Tibial nerve (tissue), 4 donors: ENCODE results near the gene RNF220. TPM values are rescaled to one million over a fixed set of nuclear protein-coding genes. Genes with fewer than 3 reads are reported as not detected.

ENCODE experiments used
- DNase-seq, 2 donors: peaks; one replicate each; pipeline ENCODE4 v3.0.0-alpha.2; 2019; ENCODE audit warnings: low spot score in 2 of 2
- H3K27ac ChIP-seq, 4 donors: fragments of 200-600 bp; sonication (generic) in 3 of 4; one replicate each; pipeline ENCODE4 v1.5.1; 2017 to 2019; ENCODE audit warnings: mild to moderate bottlenecking in 1 of 4
- H3K27me3 ChIP-seq, 2 donors: fragments of 200-600 bp; sonication (generic) in 1 of 2; one replicate each; pipeline versions ENCODE4 v1.5.1 to v1.6.0; 2017 to 2019
- H3K36me3 ChIP-seq, 3 donors: fragments of 200-600 bp; sonication (generic); one replicate each; pipeline ENCODE4 v1.5.1; 2018 to 2019
- H3K4me1 ChIP-seq, 4 donors: fragments of 200-600 bp; sonication (generic) in 3 of 4; one replicate each; pipeline ENCODE4 v1.5.1; 2017 to 2019
- H3K4me3 ChIP-seq, 4 donors: fragments of 200-600 bp; sonication (generic) in 3 of 4; one replicate each; pipeline ENCODE4 v1.5.1; 2017 to 2019; ENCODE audit warnings: mild to moderate bottlenecking in 1 of 4, moderate library complexity in 1 of 4
- H3K9me3 ChIP-seq, 4 donors: fragments of 200-600 bp; sonication (generic) in 3 of 4; one replicate each; pipeline ENCODE4 v1.5.1; 2017 to 2019
- EP300 ChIP-seq, 2 donors: sonication (generic); formaldehyde crosslinking; IDR thresholded peaks; one replicate each; pipeline ENCODE4 v1.6.1; 2017; ENCODE audit warnings: antibody characterized with exemption in 2 of 2, mild to moderate bottlenecking in 1 of 2
- POLR2A ChIP-seq, 2 donors: fragments of 450-650 bp; IDR thresholded peaks; one replicate each; pipeline ENCODE4 v1.6.1; 2017; ENCODE audit warnings: antibody characterized with exemption in 2 of 2, mild to moderate bottlenecking in 2 of 2, moderate library complexity in 2 of 2
- WGBS, 2 donors: methylation state at CpG; one replicate each; pipeline ENCODE4 v1.1.5; 2018; 5-methylcytosine and 5-hydroxymethylcytosine counted together
- total RNA-seq, 4 donors: library from RNA; depleted of rRNA; stranded (reverse); fragments of >200 nt; gene quantifications; one replicate each; pipeline ENCODE4 v1.1.0, GENCODE V29; 2016
- TF ChIP-seq, protein P1 (sequence below), 5 experiments: fragments of 200-600 bp in 3 of 5; fragments of 450-650 bp in 2 of 5; sonication (generic) in 3 of 5; IDR thresholded peaks; one replicate each; pipeline ENCODE4 v1.5.1; 2016 to 2019; ENCODE audit warnings: antibody characterized with exemption in 5 of 5, mild to moderate bottlenecking in 3 of 5, moderate library complexity in 2 of 5

RNF220 gene
- total RNA-seq, 4 donors from 2014 or later = 110 to 151 (median 114) TPM

DNA sequence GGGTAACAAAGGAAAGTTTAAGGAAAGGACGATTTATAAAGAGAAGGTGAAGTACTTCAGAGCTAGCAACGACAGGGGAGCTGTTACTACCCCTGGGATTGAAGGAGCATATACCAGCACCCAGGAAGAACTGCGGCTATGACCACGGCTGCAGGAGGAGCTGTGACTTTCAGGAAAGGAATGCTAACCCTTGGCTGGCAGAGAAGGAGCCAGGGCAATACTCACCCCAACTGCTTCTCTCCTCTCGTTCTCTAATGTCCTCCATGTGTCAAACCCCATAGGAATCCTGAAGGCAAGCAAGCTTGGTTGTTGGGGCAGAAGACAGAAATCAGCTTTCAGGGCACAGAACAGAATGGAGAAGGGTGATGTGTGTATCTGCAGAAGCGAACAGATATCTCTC is 148.7 kb downstream of the RNF220 start:
- 66 to 68% methylated on average over 6 of the region's 6 CpGs for WGBS, 2 donors

GRCh38 chr1:44554706-44555105 is 149.7 kb downstream of the RNF220 start:
- H3K9me3 ChIP-seq = no peaks in the 10 kb centered on the region
- no peak overlapping the region for H3K4me3 ChIP-seq
- no peak for DNase-seq
- 57 to 60% methylated on average over 2 of the region's 2 CpGs for WGBS, 2 donors
- no peaks in the 10 kb centered on the region for H3K36me3 ChIP-seq
- H3K27ac ChIP-seq = no peak overlapping the region
- no peaks in the 10 kb centered on the region for H3K27me3 ChIP-seq
- no peak for TF ChIP-seq POLR2A (IDR thresholded peaks at IDR 0.05)
- TF ChIP-seq, protein P1, sequence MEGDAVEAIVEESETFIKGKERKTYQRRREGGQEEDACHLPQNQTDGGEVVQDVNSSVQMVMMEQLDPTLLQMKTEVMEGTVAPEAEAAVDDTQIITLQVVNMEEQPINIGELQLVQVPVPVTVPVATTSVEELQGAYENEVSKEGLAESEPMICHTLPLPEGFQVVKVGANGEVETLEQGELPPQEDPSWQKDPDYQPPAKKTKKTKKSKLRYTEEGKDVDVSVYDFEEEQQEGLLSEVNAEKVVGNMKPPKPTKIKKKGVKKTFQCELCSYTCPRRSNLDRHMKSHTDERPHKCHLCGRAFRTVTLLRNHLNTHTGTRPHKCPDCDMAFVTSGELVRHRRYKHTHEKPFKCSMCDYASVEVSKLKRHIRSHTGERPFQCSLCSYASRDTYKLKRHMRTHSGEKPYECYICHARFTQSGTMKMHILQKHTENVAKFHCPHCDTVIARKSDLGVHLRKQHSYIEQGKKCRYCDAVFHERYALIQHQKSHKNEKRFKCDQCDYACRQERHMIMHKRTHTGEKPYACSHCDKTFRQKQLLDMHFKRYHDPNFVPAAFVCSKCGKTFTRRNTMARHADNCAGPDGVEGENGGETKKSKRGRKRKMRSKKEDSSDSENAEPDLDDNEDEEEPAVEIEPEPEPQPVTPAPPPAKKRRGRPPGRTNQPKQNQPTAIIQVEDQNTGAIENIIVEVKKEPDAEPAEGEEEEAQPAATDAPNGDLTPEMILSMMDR (IDR thresholded peaks at IDR 0.05) = no peak
- no peak for TF ChIP-seq EP300 (IDR thresholded peaks at IDR 0.05)
- peaks cover 0 to 4% (median 0%) of the 10 kb centered on the region in 4 donors for H3K4me1 ChIP-seq

More for the DNA sequence above, 148.7 kb downstream of the RNF220 start:
- DNase-seq = no peak
- Histone ChIP-seq H3K27ac (no peak overlapping the region), H3K4me3 (no peak overlapping the region), H3K36me3 (no peaks in the 10 kb centered on the region), H3K4me1 (peaks cover 0 to 4% (median 0%) of the 10 kb centered on the region in 4 donors), H3K27me3 (no peaks in the 10 kb centered on the region), H3K9me3 (no peaks in the 10 kb centered on the region)
- no peak for TF ChIP-seq POLR2A (IDR thresholded peaks at IDR 0.05)
- TF ChIP-seq, protein P1 (IDR thresholded peaks at IDR 0.05) = no peak
- TF ChIP-seq EP300 (IDR thresholded peaks at IDR 0.05) = no peak

GRCh38 chr1:44557778-44558177 is 152.7 kb downstream of the RNF220 start:
- no peaks in the 10 kb centered on the region for H3K27me3 ChIP-seq
- H3K27ac ChIP-seq = no peak overlapping the region
- TF ChIP-seq, protein P1 (IDR thresholded peaks at IDR 0.05) = no peak
- no peak for TF ChIP-seq POLR2A (IDR thresholded peaks at IDR 0.05)
- no peak for TF ChIP-seq EP300 (IDR thresholded peaks at IDR 0.05)
- peaks cover 0 to 4% (median 0%) of the 10 kb centered on the region in 4 donors for H3K4me1 ChIP-seq
- 70 to 71% methylated on average over 6 of the region's 6 CpGs for WGBS, 2 donors
- no peak for DNase-seq
- H3K36me3 ChIP-seq = no peaks in the 10 kb centered on the region
- H3K9me3 ChIP-seq = no peaks in the 10 kb centered on the region
- no peak overlapping the region for H3K4me3 ChIP-seq

DNA sequence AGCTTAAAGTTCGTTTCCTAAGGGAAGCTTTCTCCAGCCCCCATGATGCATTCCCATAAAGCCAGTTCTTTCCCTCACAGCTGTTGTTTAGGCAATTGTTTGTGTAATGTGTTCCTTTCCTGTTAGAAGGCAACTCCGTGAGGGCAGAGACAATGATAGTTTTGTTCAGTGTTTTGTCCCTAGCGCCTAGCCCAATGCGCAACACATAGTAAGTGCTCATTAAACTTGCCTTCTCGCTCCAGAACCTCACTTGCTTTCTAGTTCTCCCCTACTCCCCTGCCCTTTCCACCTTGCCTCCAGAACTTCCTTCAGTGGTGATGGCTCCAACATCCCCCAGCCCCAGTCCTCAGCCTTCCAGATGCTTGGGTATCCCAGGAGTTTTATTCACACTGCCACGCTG is 153.8 kb downstream of the RNF220 start:
- no peaks in the 10 kb centered on the region for H3K9me3 ChIP-seq
- WGBS, 2 donors = 61 to 65% methylated on average over 6 of the region's 6 CpGs
- no peak overlapping the region for H3K27ac ChIP-seq
- TF ChIP-seq POLR2A (IDR thresholded peaks at IDR 0.05) (no peak), EP300 (IDR thresholded peaks at IDR 0.05) (no peak)
- TF ChIP-seq, protein P1 (IDR thresholded peaks at IDR 0.05) = no peak
- H3K36me3 ChIP-seq = no peaks in the 10 kb centered on the region
- H3K4me1 ChIP-seq = peaks cover 0 to 2% (median 0%) of the 10 kb centered on the region in 4 donors
- H3K4me3 ChIP-seq = no peak overlapping the region
- H3K27me3 ChIP-seq = no peaks in the 10 kb centered on the region
- DNase-seq = no peak

DNA sequence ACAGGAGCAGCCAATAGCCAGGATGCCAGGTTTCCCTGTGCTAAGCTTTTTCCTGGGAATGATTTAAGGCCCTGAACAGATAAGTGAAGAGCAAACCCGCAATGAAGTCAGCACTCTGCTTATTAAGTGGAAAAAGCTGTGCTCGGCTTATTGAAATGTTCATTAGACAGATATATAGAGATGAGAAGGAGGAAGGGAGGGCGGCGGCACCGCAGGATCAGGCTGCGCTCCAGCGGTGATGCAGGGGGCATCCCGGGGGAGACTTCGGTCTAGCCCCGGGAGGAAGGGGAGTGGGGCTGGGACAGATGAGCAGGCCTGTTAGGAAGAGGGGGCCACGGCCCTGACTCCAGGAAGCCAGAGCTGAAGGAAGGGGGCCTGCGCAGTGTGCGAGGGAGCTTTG is 154.3 kb downstream of the RNF220 start:
- no peak for DNase-seq

More for the DNA sequence above, 154.3 kb downstream of the RNF220 start:
- TF ChIP-seq EP300 (IDR thresholded peaks at IDR 0.05) (no peak), POLR2A (IDR thresholded peaks at IDR 0.05) (no peak)
- TF ChIP-seq, protein P1 (IDR thresholded peaks at IDR 0.05) = no peak
- Histone ChIP-seq H3K4me3 (no peak overlapping the region), H3K36me3 (no peaks in the 10 kb centered on the region), H3K27ac (no peak overlapping the region), H3K27me3 (no peaks in the 10 kb centered on the region), H3K4me1 (no peaks in the 10 kb centered on the region), H3K9me3 (no peaks in the 10 kb centered on the region)
- 64 to 74% methylated on average over 13 of the region's 13 CpGs for WGBS, 2 donors
